DND-41 (cell line): ENCODE measurements around the gene C19orf47.

Experiments
- CTCF ChIP-seq: IDR thresholded peaks from 2 replicates; pipeline ENCODE4 v1.5.1; 2012; ENCODE audit warnings: borderline replicate concordance, low read length, moderate library complexity, mild to moderate bottlenecking; ENCODE audit not compliant: poor library complexity, severe bottlenecking; ENCODE audit errors: extremely low read depth
- EZH2 ChIP-seq: IDR thresholded peaks from 3 replicates; pipeline ENCODE4 v1.6.1; 2012; ENCODE audit warnings: borderline replicate concordance, low read depth, mild to moderate bottlenecking, moderate library complexity, low read length, inconsistent platforms; ENCODE audit not compliant: severe bottlenecking

GRCh38 chr19:40284251-40284500 lies 64.0 kb downstream of the C19orf47 start:
- no peak for TF ChIP-seq CTCF
- no peak for TF ChIP-seq EZH2
